ENCODE measurements around the gene ALDOB.

GRCh38 chr9:101477736-101478135 lies 42.2 kb upstream of the ALDOB start:
- no peak for TF ChIP-seq POLR2A (IDR thresholded peaks at IDR 0.05; ENCODE audit: borderline replicate concordance, extremely low read depth, insufficient read depth, insufficient read length)
- TF ChIP-seq, protein P1, sequence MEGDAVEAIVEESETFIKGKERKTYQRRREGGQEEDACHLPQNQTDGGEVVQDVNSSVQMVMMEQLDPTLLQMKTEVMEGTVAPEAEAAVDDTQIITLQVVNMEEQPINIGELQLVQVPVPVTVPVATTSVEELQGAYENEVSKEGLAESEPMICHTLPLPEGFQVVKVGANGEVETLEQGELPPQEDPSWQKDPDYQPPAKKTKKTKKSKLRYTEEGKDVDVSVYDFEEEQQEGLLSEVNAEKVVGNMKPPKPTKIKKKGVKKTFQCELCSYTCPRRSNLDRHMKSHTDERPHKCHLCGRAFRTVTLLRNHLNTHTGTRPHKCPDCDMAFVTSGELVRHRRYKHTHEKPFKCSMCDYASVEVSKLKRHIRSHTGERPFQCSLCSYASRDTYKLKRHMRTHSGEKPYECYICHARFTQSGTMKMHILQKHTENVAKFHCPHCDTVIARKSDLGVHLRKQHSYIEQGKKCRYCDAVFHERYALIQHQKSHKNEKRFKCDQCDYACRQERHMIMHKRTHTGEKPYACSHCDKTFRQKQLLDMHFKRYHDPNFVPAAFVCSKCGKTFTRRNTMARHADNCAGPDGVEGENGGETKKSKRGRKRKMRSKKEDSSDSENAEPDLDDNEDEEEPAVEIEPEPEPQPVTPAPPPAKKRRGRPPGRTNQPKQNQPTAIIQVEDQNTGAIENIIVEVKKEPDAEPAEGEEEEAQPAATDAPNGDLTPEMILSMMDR (IDR thresholded peaks at IDR 0.05 in 2 of 3, conservative IDR thresholded peaks at IDR 0.05 in 1 of 3; ENCODE audit: borderline replicate concordance in 1 of 3, insufficient read depth in 1 of 3, low read depth in 2 of 3, low read length in 2 of 3) = no peak
